Stomach smooth muscle (tissue), 2 donors: ENCODE measurements around the gene MAGI1.

ENCODE experiments used
- H3K27ac ChIP-seq: one replicate; pipeline ENCODE4 v1.7.0; 2013; ENCODE audit warnings: mild to moderate bottlenecking, low read length, inconsistent platforms
- H3K27me3 ChIP-seq, 2 donors: one replicate each; pipeline ENCODE4 v1.7.0; 2013; ENCODE audit warnings: low read length in 2 of 2; ENCODE audit not compliant: insufficient read depth in 2 of 2, control insufficient read depth in 1 of 2
- H3K36me3 ChIP-seq, 2 donors: one replicate each; pipeline ENCODE4 v1.7.0; 2013; ENCODE audit warnings: low read length in 2 of 2; ENCODE audit not compliant: control insufficient read depth in 2 of 2, insufficient read depth in 2 of 2
- H3K4me1 ChIP-seq: one replicate; pipeline ENCODE4 v1.7.0; 2013; ENCODE audit warnings: low read length; ENCODE audit not compliant: control insufficient read depth, insufficient read depth
- H3K4me3 ChIP-seq, 2 donors: one replicate each; pipeline ENCODE4 v1.7.0; 2013; ENCODE audit warnings: low read length in 2 of 2
- H3K9ac ChIP-seq, 2 donors: one replicate each; pipeline ENCODE4 v1.7.0; 2013; ENCODE audit warnings: low read length in 2 of 2, mild to moderate bottlenecking in 1 of 2
- H3K9me3 ChIP-seq, 2 donors: one replicate each; pipeline ENCODE4 v1.7.0; 2013; ENCODE audit warnings: low read length in 2 of 2; ENCODE audit not compliant: control insufficient read depth in 2 of 2
- donor health status: healthy.
- donor health status: Pancreatic carcinoma.

Gene MAGI1

GRCh38 chr3:65955792-65956477 lies 82.8 kb downstream of the MAGI1 start:
- Histone ChIP-seq H3K36me3 (no peaks in the 10 kb centered on the region), H3K27me3 (no peaks in the 10 kb centered on the region), H3K9me3 (no peaks in the 10 kb centered on the region), H3K4me3 (no peak overlapping the region), H3K27ac (no peak overlapping the region), H3K9ac (no peak overlapping the region), H3K4me1 (peaks cover 16% of the 10 kb centered on the region)

- Histone ChIP-seq H3K27me3 (no peaks in the 10 kb centered on the region), H3K36me3 (no peaks in the 10 kb centered on the region), H3K27ac (no peak overlapping the region), H3K9me3 (no peaks in the 10 kb centered on the region), H3K4me1 (peaks cover 16% of the 10 kb centered on the region), H3K4me3 (peak overlapping the region; percentile 33 to 62), H3K9ac (peak overlapping the region in 1 of 2 donors; percentile 18)
Observed at GRCh38 chr3:65953881-65954733, 84.6 kb downstream of the MAGI1 start.

- Histone ChIP-seq H3K9me3 (no peaks in the 10 kb centered on the region), H3K27ac (peak overlapping the region; percentile 31), H3K36me3 (no peaks in the 10 kb centered on the region), H3K27me3 (no peaks in the 10 kb centered on the region), H3K9ac (no peak overlapping the region), H3K4me3 (peak overlapping the region in 1 of 2 donors; percentile 16), H3K4me1 (peaks cover 16% of the 10 kb centered on the region)
Observed at GRCh38 chr3:65953301-65953812, 85.4 kb downstream of the MAGI1 start.

- Histone ChIP-seq H3K36me3 (no peaks in the 10 kb centered on the region), H3K9ac (no peak overlapping the region), H3K4me1 (peaks cover 16% of the 10 kb centered on the region), H3K27me3 (no peaks in the 10 kb centered on the region), H3K27ac (peak overlapping the region; percentile 31), H3K9me3 (no peaks in the 10 kb centered on the region), H3K4me3 (no peak overlapping the region)
Observed at GRCh38 chr3:65952842-65953241, 85.9 kb downstream of the MAGI1 start.

- no peak overlapping the region for H3K4me3 ChIP-seq
- H3K9ac ChIP-seq, result no peak overlapping the region
- H3K27ac ChIP-seq, result no peak overlapping the region
- H3K36me3 ChIP-seq, result no peaks in the 10 kb centered on the region
- H3K9me3 ChIP-seq, result no peaks in the 10 kb centered on the region
- no peaks in the 10 kb centered on the region for H3K27me3 ChIP-seq
- H3K4me1 ChIP-seq, result peaks cover 16% of the 10 kb centered on the region
Observed at GRCh38 chr3:65951836-65952505, 86.7 kb downstream of the MAGI1 start.

- Histone ChIP-seq H3K9ac (no peak overlapping the region), H3K27me3 (no peaks in the 10 kb centered on the region), H3K36me3 (no peaks in the 10 kb centered on the region), H3K4me3 (no peak overlapping the region), H3K27ac (no peak overlapping the region), H3K9me3 (no peaks in the 10 kb centered on the region), H3K4me1 (peaks cover 16% of the 10 kb centered on the region)
Observed at GRCh38 chr3:65950340-65951326, 88.1 kb downstream of the MAGI1 start.

GRCh38 chr3:65948841-65949573 lies 89.7 kb downstream of the MAGI1 start:
- Histone ChIP-seq H3K4me3 (no peak overlapping the region), H3K27ac (no peak overlapping the region), H3K27me3 (no peaks in the 10 kb centered on the region), H3K9me3 (no peaks in the 10 kb centered on the region), H3K4me1 (peaks cover 10% of the 10 kb centered on the region), H3K9ac (no peak overlapping the region), H3K36me3 (no peaks in the 10 kb centered on the region)

- no peak overlapping the region for H3K4me3 ChIP-seq
- no peaks in the 10 kb centered on the region for H3K9me3 ChIP-seq
- H3K9ac ChIP-seq, result no peak overlapping the region
- no peak overlapping the region for H3K27ac ChIP-seq
- no peaks in the 10 kb centered on the region for H3K36me3 ChIP-seq
- H3K27me3 ChIP-seq, result no peaks in the 10 kb centered on the region
- no peaks in the 10 kb centered on the region for H3K4me1 ChIP-seq
Observed at GRCh38 chr3:65946438-65946837, 92.3 kb downstream of the MAGI1 start.

GRCh38 chr3:65945953-65946352 lies 92.8 kb downstream of the MAGI1 start:
- Histone ChIP-seq H3K9ac (no peak overlapping the region), H3K4me1 (no peaks in the 10 kb centered on the region), H3K4me3 (no peak overlapping the region), H3K36me3 (no peaks in the 10 kb centered on the region), H3K9me3 (no peaks in the 10 kb centered on the region), H3K27ac (no peak overlapping the region), H3K27me3 (no peaks in the 10 kb centered on the region)
